Neuronal stem cell (in vitro differentiated cells): ENCODE measurements around the gene PIN1.

Source experiments
- DNase-seq: peaks from one replicate; pipeline ENCODE4 v3.0.0-alpha.2; 2013; ENCODE audit warnings: low spot score
- H2AFZ ChIP-seq: one replicate; pipeline ENCODE4 v1.6.1; 2013; ENCODE audit warnings: mild to moderate bottlenecking, low read length, inconsistent platforms
- H2AK5ac ChIP-seq: 2 replicates; pipeline ENCODE4 v1.6.1; 2013; ENCODE audit warnings: low read depth, mild to moderate bottlenecking, inconsistent platforms, low read length, moderate library complexity, mixed read lengths
- H2BK120ac ChIP-seq: 2 replicates; pipeline ENCODE4 v1.6.1; 2013; ENCODE audit warnings: low read depth, mild to moderate bottlenecking, inconsistent platforms, low read length, moderate library complexity, mixed read lengths
- H2BK12ac ChIP-seq: one replicate; pipeline ENCODE4 v1.6.1; 2013; ENCODE audit warnings: low read length, inconsistent platforms
- H2BK15ac ChIP-seq: 2 replicates; pipeline ENCODE4 v1.6.1; 2013; ENCODE audit warnings: mild to moderate bottlenecking, low read length, inconsistent platforms, mixed read lengths
- H2BK5ac ChIP-seq: one replicate; pipeline ENCODE4 v1.6.1; 2013; ENCODE audit warnings: inconsistent platforms, mild to moderate bottlenecking, low read length, moderate library complexity
- H3K14ac ChIP-seq: one replicate; pipeline ENCODE4 v1.6.1; 2013; ENCODE audit warnings: low read length, inconsistent platforms
- H3K18ac ChIP-seq: 2 replicates; pipeline ENCODE4 v1.6.1; 2013; ENCODE audit warnings: low read length, inconsistent platforms
- H3K23ac ChIP-seq: 2 replicates; pipeline ENCODE4 v1.6.1; 2013; ENCODE audit warnings: low read depth, mild to moderate bottlenecking, mixed read lengths, low read length, inconsistent platforms; ENCODE audit not compliant: poor library complexity
- H3K27ac ChIP-seq: replicated peaks from 3 replicates; pipeline ENCODE4 v1.5.1; 2013; ENCODE audit warnings: low read length, inconsistent platforms
- H3K27me3 ChIP-seq, 3 experiments: 2 replicates each; pipeline ENCODE4 v1.6.1; 2013; ENCODE audit warnings: low read length in 3 of 3, mild to moderate bottlenecking in 2 of 3, inconsistent platforms in 1 of 3, low read depth in 1 of 3, mixed read lengths in 1 of 3, moderate library complexity in 1 of 3; ENCODE audit not compliant: control insufficient read depth in 3 of 3, insufficient read depth in 3 of 3
- H3K36me3 ChIP-seq, 2 donors: replicated peaks in 1 of 2; 2 replicates each; pipeline ENCODE4 v1.6.1; 2013; ENCODE audit warnings: low read length in 2 of 2; ENCODE audit not compliant: control insufficient read depth in 2 of 2, insufficient read depth in 2 of 2
- H3K4ac ChIP-seq: 2 replicates; pipeline ENCODE4 v1.6.1; 2013; ENCODE audit warnings: inconsistent platforms, mild to moderate bottlenecking, low read length, moderate library complexity
- H3K4me1 ChIP-seq, 2 donors: 1 replicate in 1 of 2; 2 replicates in 1 of 2; pipeline ENCODE4 v1.6.1; 2013; ENCODE audit warnings: low read length in 2 of 2, low read depth in 1 of 2; ENCODE audit not compliant: control insufficient read depth in 2 of 2, insufficient read depth in 1 of 2
- H3K4me2 ChIP-seq: one replicate; pipeline ENCODE4 v1.6.1; 2013; ENCODE audit warnings: mild to moderate bottlenecking, low read length, inconsistent platforms; ENCODE audit not compliant: insufficient read depth, poor library complexity, severe bottlenecking
- H3K4me3 ChIP-seq, 2 donors: 2 replicates each; pipeline ENCODE4 v1.5.1; 2013; ENCODE audit warnings: low read length in 2 of 2, mild to moderate bottlenecking in 2 of 2, inconsistent platforms in 1 of 2, moderate library complexity in 1 of 2
- H3K79me1 ChIP-seq: one replicate; pipeline ENCODE4 v1.6.1; 2013; ENCODE audit warnings: low read depth, mild to moderate bottlenecking, inconsistent platforms, low read length, moderate library complexity
- H3K9ac ChIP-seq: one replicate; pipeline ENCODE4 v1.6.1; 2013; ENCODE audit warnings: mild to moderate bottlenecking, low read depth, low read length, inconsistent platforms; ENCODE audit not compliant: poor library complexity
- H3K9me3 ChIP-seq, 2 donors: replicated peaks in 1 of 2; 2 replicates each; pipeline versions ENCODE3 to v1.6.1; 2013; ENCODE audit warnings: low read length in 2 of 2, mild to moderate bottlenecking in 2 of 2, inconsistent platforms in 1 of 2, low read depth in 1 of 2, mixed read lengths in 1 of 2, moderate library complexity in 1 of 2; ENCODE audit not compliant: control insufficient read depth in 2 of 2, insufficient read depth in 1 of 2
- H4K8ac ChIP-seq: one replicate; pipeline ENCODE4 v1.6.1; 2013; ENCODE audit warnings: low read depth, mild to moderate bottlenecking, inconsistent platforms, low read length, moderate library complexity
- H4K91ac ChIP-seq: one replicate; pipeline ENCODE4 v1.6.1; 2013; ENCODE audit warnings: low read length, low read depth, mild to moderate bottlenecking, inconsistent platforms; ENCODE audit not compliant: poor library complexity
- WGBS, 2 donors: extraction: QIAGEN DNeasy Blood & Tissue Kit; methylation state at CpG; one replicate each; pipeline ENCODE4 v1.1.7; 2013; ENCODE audit warnings: missing lambda C conversion rate in 2 of 2, mixed read lengths in 1 of 2; ENCODE audit not compliant: insufficient read length in 2 of 2, insufficient replicate concordance in 1 of 2; ENCODE audit errors: extremely low coverage in 2 of 2; 5-methylcytosine and 5-hydroxymethylcytosine counted together

Gene PIN1

DNA sequence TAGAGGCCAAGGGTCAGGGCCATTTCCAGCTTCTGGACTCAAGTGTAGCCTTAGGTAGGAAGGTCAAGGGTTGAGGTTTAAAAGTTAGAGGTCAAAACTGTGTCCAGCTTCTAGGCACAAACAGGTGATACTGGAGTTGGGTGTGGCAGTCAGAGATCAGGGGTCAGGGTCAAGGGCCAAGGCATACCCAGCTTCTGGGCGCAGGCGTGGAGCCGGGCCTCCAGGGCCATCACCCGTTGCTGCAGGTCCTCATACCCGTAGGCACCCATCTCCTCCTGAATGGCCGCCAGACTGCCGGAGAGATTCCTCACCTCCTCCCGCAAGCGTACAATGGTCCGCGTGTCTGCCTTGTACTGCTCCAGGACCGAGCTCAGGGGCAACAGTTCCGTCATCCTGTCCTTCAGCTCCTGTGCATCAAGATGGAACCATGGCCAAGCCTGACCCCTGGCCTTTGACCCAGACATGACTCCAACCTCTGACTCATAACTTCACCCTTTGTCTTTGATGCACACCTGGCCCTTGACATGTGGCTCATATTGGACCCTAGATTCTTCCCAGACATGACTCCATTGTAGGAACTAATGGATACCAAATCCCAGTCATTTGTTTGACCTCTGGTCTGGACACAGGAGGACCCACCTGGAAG lies 22.1 kb downstream of the PIN1 start:
- Histone ChIP-seq H3K18ac (no peak overlapping the region), H3K79me1 (no peaks in the 10 kb centered on the region), H3K36me3 (peaks cover 0 to 3% of the 10 kb centered on the region in 2 donors), H3K27ac (no peak overlapping the region), H3K9me3 (peaks cover 0 to 1% of the 10 kb centered on the region in 2 donors), H2BK120ac (no peak overlapping the region), H2BK5ac (no peak overlapping the region), H3K4me2 (no peak overlapping the region), H4K8ac (no peak overlapping the region), H3K4ac (no peak overlapping the region), H3K27me3 (no peaks in the 10 kb centered on the region), H2AFZ (no peak overlapping the region), H3K4me1 (no peaks in the 10 kb centered on the region), H3K9ac (no peak overlapping the region), H2BK15ac (no peak overlapping the region), H2BK12ac (no peak overlapping the region), H4K91ac (no peak overlapping the region), H3K4me3 (peak overlapping the region in 1 of 2 donors; percentile 59), H3K23ac (no peak overlapping the region), H3K14ac (no peak overlapping the region), H2AK5ac (no peak overlapping the region)
- no peak for DNase-seq
- no CpG with 5 or more reads among the region's 13 CpGs for WGBS, 2 donors

DNA sequence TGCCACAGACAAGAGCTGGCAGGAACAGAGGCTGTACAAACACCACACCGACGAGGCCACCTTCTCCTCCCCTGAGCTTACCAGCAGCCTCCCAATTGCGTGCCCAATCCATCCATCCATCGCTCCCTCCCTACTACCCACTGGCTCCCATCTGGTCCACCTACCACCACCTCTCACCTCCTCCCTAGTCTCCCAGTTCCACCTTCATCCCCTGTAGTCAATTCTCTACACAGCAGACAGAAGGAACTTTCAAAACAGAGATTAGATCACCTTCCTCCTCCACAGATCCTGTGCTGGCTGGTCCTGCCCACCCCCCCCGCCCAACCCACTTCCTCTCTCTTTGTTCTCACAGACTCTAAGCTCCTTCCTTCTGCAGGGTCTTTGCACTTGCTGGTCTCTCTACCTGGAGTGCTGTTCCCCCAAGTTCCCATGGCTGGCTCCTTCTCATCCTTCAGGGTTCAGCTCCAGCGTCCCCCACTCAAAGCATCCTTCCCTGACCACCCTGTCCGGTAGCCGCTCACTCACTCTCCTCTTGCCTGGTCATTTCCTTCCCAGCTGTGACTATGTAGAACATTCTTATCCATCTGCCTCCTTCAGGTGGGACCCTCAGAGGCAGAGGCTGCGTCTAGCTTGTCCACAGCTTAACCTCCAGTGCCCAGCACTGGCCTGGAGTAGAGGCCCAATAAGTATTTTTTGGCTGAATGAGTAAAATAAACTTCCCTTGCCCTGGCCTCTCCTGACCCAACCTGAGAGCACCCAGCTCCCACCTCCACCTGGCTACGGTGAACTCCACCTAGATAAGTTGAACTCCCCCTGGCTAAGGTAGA lies 23.0 kb downstream of the PIN1 start:
- H3K23ac ChIP-seq = no peak overlapping the region
- H4K8ac ChIP-seq = no peak overlapping the region
- H3K9me3 ChIP-seq = peaks cover 0 to 1% of the 10 kb centered on the region in 2 donors
- H3K27me3 ChIP-seq = no peaks in the 10 kb centered on the region
- no peak overlapping the region for H2BK120ac ChIP-seq
- H3K4me1 ChIP-seq = no peaks in the 10 kb centered on the region
- no peak overlapping the region for H3K4me2 ChIP-seq
- no peak overlapping the region for H3K14ac ChIP-seq
- no CpG with 5 or more reads among the region's 10 CpGs for WGBS, 2 donors
- peaks cover 0 to 3% of the 10 kb centered on the region in 2 donors for H3K36me3 ChIP-seq
- no peak overlapping the region for H2BK12ac ChIP-seq
- no peak for DNase-seq
- no peak overlapping the region for H2AK5ac ChIP-seq
- no peak overlapping the region for H2AFZ ChIP-seq
- no peak overlapping the region for H2BK15ac ChIP-seq
- H4K91ac ChIP-seq = no peak overlapping the region
- H3K79me1 ChIP-seq = no peaks in the 10 kb centered on the region
- H3K9ac ChIP-seq = no peak overlapping the region
- no peak overlapping the region for H3K4me3 ChIP-seq
- no peak overlapping the region for H3K27ac ChIP-seq
- no peak overlapping the region for H2BK5ac ChIP-seq
- no peak overlapping the region for H3K18ac ChIP-seq
- H3K4ac ChIP-seq = no peak overlapping the region

DNA sequence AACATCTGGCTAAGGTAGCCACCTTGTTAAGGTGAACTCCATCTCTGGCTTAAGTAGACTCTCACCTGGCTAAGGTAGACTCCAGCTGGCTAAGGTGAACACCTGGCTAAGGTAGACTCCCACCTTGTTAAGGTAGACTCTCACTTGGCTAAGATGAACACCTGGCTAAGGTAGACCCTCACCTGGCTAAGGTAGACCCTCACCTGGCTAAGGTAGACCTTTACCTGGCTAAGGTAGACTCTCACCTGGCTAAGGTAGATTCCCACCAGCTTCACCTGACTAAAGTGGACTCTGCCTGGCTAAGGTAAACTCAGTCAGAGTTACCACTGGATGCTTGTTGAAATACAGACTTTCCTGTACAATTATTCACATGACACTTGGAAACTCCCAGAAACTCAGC lies 23.6 kb downstream of the PIN1 start:
- H3K36me3 ChIP-seq = peaks cover 0 to 3% of the 10 kb centered on the region in 2 donors
- H3K27me3 ChIP-seq = no peaks in the 10 kb centered on the region
- H2AK5ac ChIP-seq = no peak overlapping the region
- no peak overlapping the region for H2BK120ac ChIP-seq
- no peak overlapping the region for H3K27ac ChIP-seq
- no peak overlapping the region for H3K18ac ChIP-seq
- H3K4me3 ChIP-seq = no peak overlapping the region
- peaks cover 0 to 1% of the 10 kb centered on the region in 2 donors for H3K9me3 ChIP-seq
- H4K8ac ChIP-seq = no peak overlapping the region
- H3K79me1 ChIP-seq = no peaks in the 10 kb centered on the region
- H3K4ac ChIP-seq = no peak overlapping the region
- no peak overlapping the region for H2AFZ ChIP-seq
- no peak overlapping the region for H3K23ac ChIP-seq
- H2BK15ac ChIP-seq = no peak overlapping the region
- H2BK5ac ChIP-seq = no peak overlapping the region
- no peak overlapping the region for H4K91ac ChIP-seq
- H3K4me1 ChIP-seq = no peaks in the 10 kb centered on the region
- H2BK12ac ChIP-seq = no peak overlapping the region
- no peak overlapping the region for H3K4me2 ChIP-seq
- no peak overlapping the region for H3K14ac ChIP-seq
- no peak overlapping the region for H3K9ac ChIP-seq
- DNase-seq = no peak

DNA sequence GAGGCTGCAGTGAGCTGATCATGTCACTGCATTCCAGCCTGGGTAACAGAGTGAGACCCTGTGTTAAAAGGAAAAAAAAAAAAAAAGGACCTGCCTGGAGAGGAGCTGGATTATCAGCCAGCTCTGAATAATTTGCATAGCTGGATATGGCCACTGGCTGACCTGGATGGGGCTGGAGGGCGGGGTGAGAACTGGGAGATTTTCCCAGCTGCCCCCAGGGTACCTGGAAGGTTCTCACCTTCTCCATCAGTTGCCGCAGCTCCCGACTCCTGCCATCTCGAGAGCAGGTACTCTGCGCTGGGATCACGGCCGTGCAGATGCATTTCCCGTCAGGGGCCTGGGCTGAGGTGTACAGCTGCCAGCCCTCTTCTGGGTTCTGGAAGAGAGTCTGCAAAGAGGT lies 25.3 kb downstream of the PIN1 start:
- no CpG with 5 or more reads among the region's 8 CpGs for WGBS, 2 donors
- DNase-seq = no peak
- no peak overlapping the region for H2AFZ ChIP-seq

More for the DNA sequence above, 25.3 kb downstream of the PIN1 start:
- no peaks in the 10 kb centered on the region for H3K27me3 ChIP-seq
- no peaks in the 10 kb centered on the region for H3K79me1 ChIP-seq
- peaks cover 0 to 1% of the 10 kb centered on the region in 2 donors for H3K9me3 ChIP-seq
- no peak overlapping the region for H4K91ac ChIP-seq
- no peak overlapping the region for H3K27ac ChIP-seq
- no peak overlapping the region for H2BK15ac ChIP-seq
- H3K4me1 ChIP-seq = no peaks in the 10 kb centered on the region
- H3K4me2 ChIP-seq = no peak overlapping the region
- H3K4ac ChIP-seq = no peak overlapping the region
- H3K4me3 ChIP-seq = no peak overlapping the region
- no peak overlapping the region for H3K14ac ChIP-seq
- no peak overlapping the region for H3K23ac ChIP-seq
- H2BK5ac ChIP-seq = no peak overlapping the region
- H3K9ac ChIP-seq = no peak overlapping the region
- no peak overlapping the region for H2BK12ac ChIP-seq
- no peak overlapping the region for H4K8ac ChIP-seq
- peaks cover 0 to 3% of the 10 kb centered on the region in 2 donors for H3K36me3 ChIP-seq
- no peak overlapping the region for H3K18ac ChIP-seq
- H2AK5ac ChIP-seq = no peak overlapping the region
- H2BK120ac ChIP-seq = no peak overlapping the region
